GM13977 (cell line): ENCODE results near the gene NR2E3.

Source experiments
- DNase-seq: peaks from one replicate; pipeline ENCODE4 v3.0.0; 2012; ENCODE audit warnings: low spot score
- in situ Hi-C: fragments of 300-500 bp; cut with MboI; formaldehyde crosslinking; loops from one replicate; pipeline ENCODE4 v1.12.0; 2022; ENCODE audit warnings: low sequenced_read_pairs, low pct_unique_long_range_greater_than_20kb, mixed read lengths, inconsistent platforms; ENCODE audit not compliant: unreplicated experiment
- TF ChIP-seq, protein P1 (sequence below): IDR thresholded peaks from 2 replicates; pipeline ENCODE4 v1.5.1; 2012; ENCODE audit warnings: mild to moderate bottlenecking, control low read depth; ENCODE audit not compliant: insufficient read depth; ENCODE audit errors: extremely low read depth, missing control alignments

Gene NR2E3

DNA sequence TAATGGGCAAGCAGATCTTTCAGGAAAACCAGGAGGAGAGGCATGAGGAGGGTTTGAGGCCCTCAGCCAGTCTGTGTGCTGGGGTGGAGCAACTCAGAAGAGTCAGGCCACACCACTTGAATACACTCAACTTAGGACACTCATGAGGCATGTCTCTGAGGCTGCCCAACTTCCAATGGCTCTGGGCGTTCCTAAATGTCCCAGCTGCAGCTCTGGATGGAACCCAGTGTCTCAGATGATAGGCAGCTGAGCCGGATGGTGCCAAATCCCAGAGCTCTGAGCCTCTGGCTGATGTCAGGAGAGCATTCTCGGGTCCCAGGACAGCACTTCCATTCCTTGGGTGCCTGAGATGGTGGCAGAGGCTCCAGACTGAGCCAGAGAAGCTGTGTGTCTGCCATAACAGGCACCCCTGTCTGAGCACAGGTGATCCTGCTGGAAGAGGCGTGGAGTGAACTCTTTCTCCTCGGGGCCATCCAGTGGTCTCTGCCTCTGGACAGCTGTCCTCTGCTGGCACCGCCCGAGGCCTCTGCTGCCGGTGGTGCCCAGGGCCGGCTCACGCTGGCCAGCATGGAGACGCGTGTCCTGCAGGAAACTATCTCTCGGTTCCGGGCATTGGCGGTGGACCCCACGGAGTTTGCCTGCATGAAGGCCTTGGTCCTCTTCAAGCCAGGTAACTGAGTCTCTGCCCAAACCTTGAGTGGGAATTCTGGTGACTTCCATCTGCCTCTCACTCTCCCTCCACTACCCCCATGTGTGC, 2.8 kb downstream of the NR2E3 start:
- TF ChIP-seq, protein P1, sequence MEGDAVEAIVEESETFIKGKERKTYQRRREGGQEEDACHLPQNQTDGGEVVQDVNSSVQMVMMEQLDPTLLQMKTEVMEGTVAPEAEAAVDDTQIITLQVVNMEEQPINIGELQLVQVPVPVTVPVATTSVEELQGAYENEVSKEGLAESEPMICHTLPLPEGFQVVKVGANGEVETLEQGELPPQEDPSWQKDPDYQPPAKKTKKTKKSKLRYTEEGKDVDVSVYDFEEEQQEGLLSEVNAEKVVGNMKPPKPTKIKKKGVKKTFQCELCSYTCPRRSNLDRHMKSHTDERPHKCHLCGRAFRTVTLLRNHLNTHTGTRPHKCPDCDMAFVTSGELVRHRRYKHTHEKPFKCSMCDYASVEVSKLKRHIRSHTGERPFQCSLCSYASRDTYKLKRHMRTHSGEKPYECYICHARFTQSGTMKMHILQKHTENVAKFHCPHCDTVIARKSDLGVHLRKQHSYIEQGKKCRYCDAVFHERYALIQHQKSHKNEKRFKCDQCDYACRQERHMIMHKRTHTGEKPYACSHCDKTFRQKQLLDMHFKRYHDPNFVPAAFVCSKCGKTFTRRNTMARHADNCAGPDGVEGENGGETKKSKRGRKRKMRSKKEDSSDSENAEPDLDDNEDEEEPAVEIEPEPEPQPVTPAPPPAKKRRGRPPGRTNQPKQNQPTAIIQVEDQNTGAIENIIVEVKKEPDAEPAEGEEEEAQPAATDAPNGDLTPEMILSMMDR: no peak
- in situ Hi-C loops: no loop called here
- no peak for DNase-seq

DNA sequence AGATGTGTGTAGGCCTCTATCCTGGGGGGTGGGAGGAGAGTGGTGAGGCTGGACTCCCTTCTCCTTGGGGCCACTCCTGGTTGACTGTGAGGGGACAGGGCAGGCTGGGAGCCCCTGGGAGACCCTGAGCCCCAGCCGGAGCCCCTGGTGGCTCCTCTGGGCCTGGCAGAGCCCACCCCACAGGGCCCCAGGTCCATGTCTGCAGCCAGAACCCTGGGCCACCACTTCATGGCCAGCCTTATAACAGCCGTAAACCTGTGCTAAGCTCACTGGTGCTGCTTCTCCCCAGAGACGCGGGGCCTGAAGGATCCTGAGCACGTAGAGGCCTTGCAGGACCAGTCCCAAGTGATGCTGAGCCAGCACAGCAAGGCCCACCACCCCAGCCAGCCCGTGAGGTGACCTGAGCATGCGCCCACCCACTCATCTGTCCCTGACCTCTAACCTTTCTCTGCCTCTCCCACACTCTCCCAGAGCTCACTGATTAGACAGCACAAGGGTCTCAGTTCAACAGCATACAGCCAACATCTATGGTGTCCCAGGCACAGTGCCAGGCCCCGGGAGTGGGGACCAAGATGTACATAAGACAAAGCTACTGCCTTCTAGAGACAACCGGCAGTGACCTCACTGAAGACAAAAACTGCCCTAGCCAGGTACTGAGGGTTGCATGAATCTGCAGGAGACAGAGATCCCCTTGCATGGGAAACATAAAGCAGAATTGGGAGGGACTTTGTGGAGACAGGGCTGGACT, 3.5 kb downstream of the NR2E3 start:
- DNase-seq: no peak
- in situ Hi-C loops: no loop called here
- TF ChIP-seq, protein P1: no peak

DNA sequence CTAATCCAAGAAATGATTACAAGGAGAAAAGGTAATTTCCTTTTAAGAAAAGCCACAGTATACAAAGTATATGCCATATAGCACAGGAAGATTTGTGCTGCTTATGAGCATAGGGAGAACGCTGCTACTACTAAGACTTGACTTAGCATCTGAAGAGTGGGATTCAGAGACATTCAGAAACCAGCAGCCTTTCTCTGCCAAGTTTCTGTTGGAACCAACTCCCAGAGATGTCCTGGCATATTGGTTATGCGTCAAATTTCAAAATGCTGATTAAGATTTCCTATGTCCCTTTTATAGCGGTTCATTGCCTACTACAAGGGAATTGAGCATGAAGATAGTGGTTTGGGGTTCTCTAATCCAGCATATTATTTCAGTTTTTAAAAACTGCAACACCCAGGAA, 4.9 kb downstream of the NR2E3 start:
- in situ Hi-C loops: no loop called here
- TF ChIP-seq, protein P1: no peak
- no peak for DNase-seq

DNA sequence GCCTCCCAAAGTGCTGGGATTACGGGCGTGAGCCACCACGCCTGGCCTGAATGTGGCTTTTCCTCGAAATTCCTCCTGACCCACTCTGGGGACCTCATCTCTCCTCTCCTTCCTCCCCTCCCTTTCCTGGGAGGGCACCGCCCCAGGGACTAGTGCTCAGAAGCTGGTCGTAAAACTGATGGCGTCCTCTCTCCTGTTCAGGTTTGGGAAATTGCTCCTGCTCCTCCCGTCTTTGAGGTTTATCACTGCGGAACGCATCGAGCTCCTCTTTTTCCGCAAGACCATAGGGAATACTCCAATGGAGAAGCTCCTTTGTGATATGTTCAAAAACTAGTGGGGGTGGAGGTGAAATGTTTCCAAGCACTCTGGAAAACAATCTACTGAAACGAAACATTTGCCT, 7.0 kb downstream of the NR2E3 start:
- in situ Hi-C loops: no loop called here
- TF ChIP-seq, protein P1: no peak
- no peak for DNase-seq

DNA sequence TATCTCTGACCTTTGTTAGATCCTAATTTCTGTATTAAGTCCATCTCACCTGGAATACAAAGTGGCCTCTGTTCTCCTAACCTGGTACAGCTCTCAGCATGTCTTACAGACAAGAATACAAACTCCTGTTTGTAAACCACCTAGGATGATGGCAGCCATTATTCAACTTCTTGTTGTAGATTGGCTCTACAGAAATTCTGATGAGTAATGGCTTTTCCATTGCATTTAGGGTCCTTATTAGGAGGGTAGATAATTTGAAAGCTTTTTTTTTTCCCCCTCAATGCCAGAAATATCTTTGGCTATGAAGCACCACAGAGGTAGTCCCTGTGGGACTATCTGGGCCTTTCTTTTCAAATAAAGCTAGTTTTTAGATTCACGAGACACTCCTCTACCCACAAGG, 9.8 kb downstream of the NR2E3 start:
- TF ChIP-seq, protein P1: no peak
- DNase-seq: no peak
- in situ Hi-C loops: no loop called here

DNA sequence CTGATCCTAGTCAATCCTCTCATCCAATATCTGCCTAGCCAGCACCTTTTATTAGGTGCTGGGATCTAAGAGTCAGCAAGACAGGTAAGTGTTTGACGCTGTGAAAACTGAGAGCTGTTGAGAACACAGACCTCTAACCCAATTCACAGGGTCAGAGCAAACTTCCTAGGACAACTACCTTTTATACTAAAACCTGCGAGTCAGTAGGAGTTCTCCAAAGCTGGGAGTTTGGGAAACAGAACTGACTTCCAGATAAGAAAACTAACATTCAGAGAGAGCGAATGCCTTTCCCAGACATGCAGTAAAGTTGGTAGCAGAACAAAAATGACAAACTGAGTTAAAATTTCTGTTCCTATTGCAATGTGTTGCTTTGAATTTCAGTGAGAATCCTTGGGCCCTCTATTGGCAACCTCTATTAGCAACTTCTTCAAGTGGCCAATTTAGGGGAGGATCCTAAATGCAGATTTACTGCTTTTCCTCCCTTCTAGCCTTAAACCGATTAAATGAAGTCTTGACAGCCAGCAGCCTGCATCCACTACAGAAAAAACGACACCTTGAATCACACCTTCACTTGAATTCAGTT, 11.3 kb downstream of the NR2E3 start:
- DNase-seq: no peak
- TF ChIP-seq, protein P1: no peak
- in situ Hi-C loops: no loop called here
